A549 treated with AZD9567 at 1 μM for 4 hours (cell line): ENCODE data around the gene NHLH2. TPM values are rescaled to one million over a fixed set of nuclear protein-coding genes. Genes with fewer than 3 reads are reported as not detected.

Source experiments
- total RNA-seq: library from RNA; stranded (reverse); fragments of 200-300 nt; extraction: Qiagen RNA extraction; gene quantifications from 5 replicates; pipeline ENCODE4 v1.2.3, GENCODE V29; 2022; ENCODE audit not compliant: insufficient read depth

The NHLH2 gene
- total RNA-seq: not detected in 5 replicates

DNA sequence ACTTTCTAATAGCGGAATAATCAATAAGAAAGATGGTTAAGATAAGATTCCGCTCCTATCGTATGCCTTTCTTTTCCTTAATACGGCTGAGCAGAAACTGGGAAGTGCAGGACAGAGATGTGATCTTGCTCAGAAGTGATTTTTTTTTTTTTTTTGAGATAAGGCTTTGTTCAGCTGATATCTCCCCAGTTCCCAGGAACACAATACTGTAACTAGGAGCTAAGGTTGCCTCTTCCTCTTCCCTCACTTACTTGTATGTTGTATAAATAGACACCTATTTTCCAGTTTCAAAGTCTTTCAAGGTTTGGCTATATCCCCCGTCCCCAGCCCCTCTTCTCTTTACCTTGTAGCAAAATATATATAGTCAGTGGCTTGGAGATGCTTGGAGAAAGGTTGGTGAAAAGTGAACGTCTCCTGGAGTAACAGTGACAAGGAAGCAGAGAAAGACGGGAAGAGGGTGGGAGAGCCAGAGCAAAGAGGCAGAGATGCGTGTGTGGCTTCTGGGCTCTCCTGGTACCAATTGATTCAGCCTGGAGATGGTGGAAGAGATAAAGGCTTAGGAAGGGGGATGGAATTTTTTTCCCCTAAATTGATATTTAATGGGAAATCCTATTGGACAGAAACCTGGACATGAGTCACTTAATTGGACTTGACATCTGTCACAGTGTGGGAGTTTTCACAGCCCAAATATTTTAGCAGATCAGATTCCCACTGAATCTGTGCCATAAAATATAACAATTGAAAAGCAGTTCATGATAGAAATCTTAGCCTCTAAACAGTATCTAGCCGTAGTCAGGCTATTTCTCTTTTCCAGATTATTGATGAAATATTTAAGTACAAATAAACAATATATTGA is at the start of gene NHLH2:
Gene NHLH2 (minus strand): TSS at position 522 of the 856 bp plus-strand sequence. CDS start 2,754 bp downstream, outside the sequence.

Other genes starting within 250 kb of the NHLH2 start
- 17.2 to 21.7 TPM (median 21.1 TPM) in 5 replicates for gene VANGL1, start 199.2 kb downstream of the NHLH2 start, total RNA-seq
- not detected in 5 replicates for gene CASQ2, start 72.4 kb downstream of the NHLH2 start, total RNA-seq
- gene SLC22A15, start 135.4 kb upstream of the NHLH2 start, total RNA-seq: 0.46 to 0.75 TPM (median 0.65 TPM) in 4 of 5 replicates, not detected in the other